ENCODE data around the gene HIVEP1. TPM values are rescaled to one million over a fixed set of nuclear protein-coding genes. Genes with fewer than 3 reads are reported as not detected.
A peak's percentile ranks its signal among the peaks of the same experiment; 100 is the strongest.
"Not testable (repeated sequence)": the region's sequence is repeated elsewhere in the genome, so short reads cannot be mapped to it uniquely, and the experiment has no call there.

HIVEP1 gene
- total RNA-seq, 1 donor from 2014 or later, result 10.8 TPM

DNA sequence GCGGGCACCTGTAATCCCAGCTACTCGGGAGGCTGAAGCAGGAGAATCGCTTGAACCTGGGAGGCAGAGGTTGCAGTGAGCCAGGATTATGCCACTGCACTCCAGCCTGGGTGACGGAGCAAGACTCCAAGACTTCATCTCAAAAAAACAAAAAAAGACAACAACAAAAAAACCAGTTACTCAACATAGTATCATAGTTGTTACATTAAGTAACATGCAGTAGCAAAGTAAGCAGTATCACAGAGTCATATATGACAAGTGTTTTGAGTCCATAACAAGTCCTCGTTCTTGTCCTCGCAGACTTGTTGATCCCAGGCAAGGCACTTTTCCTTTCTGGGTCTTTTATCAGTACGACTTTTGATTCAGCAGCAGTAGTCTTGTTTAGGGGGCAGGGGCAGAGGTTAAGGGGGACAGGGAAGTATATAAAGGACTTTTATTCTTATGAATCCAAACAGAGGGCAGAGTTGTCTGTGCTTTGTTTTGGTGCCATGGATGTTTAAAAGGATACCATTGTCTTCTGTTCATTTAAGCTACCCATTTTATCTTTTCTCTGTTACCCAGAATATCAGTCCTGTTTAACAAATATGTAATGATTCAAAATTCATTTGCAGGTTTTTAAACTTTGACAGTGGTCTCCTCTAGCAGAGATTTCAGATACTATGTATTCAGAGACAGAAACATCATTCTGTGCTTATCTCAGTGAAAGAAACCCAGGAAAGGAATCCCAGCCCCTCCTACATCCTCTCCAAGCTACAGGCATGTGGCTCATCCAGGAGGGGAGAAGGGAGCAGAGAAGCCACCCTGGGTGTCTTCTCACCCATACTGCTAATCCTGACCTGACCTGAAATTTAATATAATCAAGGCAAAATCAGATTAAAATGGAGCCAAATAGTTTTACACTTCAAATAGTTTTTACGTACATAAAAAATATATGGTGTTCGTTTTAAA is 140.2 kb downstream of the HIVEP1 start:
- no peak for DNase-seq (ENCODE audit: low read depth)

- DNase-seq (ENCODE audit: low read depth), result not testable (repeated sequence)
These were observed 143.7 kb downstream of the HIVEP1 start for GRCh38 chr6:12155769-12156168.

GRCh38 chr6:12158686-12159415 is 146.7 kb downstream of the HIVEP1 start:
- no peak for DNase-seq (ENCODE audit: low read depth)

GRCh38 chr6:12160326-12160725 is 148.2 kb downstream of the HIVEP1 start:
- DNase-seq (ENCODE audit: low read depth), result peak; percentile 90

DNA sequence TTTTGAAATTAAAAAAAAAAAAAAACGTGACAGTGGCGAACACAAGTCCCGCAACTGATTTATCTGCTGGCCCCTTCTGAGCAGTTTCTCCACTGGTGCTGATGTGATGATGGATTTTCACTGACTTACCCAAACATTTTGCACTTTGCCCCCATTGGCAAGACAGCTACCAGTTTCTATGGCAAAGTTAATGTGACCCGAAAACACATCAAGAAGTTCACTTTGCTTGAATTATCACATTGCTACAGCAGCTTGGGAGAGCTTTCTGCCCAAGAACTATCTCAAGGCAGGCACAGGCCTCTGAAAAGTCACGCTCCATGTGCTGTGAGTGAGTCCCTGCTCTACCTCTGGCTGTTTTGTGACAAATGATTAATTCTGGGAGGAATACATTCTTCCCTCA is 150.1 kb downstream of the HIVEP1 start:
- DNase-seq (ENCODE audit: low read depth), result no peak

DNA sequence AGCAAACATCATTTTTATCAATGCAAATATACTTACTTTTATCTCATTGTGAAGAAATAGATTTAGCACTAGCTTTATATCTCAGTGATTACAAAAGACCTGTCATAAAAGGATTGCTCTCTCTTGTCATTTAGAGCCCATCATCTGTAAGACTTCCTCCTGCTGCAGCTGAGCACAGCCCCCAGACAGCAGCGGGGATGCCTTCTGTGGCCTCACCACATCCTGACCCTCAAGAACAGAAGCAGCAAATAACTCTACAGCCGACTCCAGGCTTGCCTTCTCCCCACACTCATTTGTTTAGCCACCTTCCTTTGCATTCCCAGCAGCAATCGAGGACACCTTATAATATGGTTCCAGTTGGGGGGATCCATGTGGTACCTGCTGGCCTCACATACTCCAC is 151.0 kb downstream of the HIVEP1 start:
- peak; percentile 39 for DNase-seq (ENCODE audit: low read depth)

DNA sequence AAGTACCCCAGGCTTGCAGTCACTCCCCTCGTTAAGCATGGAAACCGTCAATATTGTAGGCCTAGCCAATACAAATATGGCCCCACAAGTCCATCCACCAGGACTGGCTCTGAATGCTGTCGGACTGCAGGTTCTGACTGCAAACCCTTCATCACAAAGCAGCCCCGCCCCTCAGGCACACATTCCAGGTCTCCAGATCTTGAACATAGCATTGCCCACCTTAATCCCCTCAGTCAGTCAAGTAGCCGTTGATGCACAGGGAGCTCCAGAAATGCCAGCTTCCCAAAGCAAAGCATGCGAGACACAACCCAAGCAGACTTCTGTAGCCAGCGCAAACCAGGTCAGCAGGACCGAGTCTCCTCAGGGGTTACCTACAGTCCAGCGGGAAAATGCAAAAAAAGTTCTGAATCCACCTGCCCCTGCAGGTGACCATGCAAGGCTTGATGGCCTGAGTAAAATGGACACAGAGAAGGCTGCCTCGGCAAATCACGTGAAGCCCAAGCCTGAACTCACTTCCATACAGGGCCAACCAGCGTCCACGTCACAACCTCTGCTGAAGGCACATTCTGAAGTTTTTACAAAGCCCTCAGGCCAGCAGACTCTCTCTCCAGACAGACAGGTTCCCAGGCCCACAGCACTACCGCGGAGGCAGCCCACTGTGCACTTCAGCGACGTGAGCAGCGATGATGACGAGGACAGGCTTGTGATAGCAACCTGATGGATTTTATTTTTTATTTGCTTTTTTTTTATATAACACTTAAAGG is 151.8 kb downstream of the HIVEP1 start:
- no peak for DNase-seq (ENCODE audit: low read depth)

DNA sequence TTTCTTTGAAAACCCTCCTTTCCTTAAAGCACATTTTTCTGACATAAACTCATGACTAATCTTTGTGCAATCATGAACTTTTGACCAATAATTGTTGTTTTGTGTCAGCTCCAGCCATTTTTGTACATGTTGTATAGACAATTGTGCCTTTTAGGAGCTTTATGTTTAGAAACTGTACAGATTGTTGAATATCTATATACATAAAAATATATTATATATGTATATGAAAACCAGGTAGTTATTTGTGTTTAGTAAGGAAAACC is 152.3 kb downstream of the HIVEP1 start:
- DNase-seq (ENCODE audit: low read depth), result no peak

GRCh38 chr6:12165297-12165696 is 153.2 kb downstream of the HIVEP1 start:
- DNase-seq (ENCODE audit: low read depth), result no peak

GRCh38 chr6:12165722-12166280 is 153.7 kb downstream of the HIVEP1 start:
- DNase-seq (ENCODE audit: low read depth), result no peak

DNA sequence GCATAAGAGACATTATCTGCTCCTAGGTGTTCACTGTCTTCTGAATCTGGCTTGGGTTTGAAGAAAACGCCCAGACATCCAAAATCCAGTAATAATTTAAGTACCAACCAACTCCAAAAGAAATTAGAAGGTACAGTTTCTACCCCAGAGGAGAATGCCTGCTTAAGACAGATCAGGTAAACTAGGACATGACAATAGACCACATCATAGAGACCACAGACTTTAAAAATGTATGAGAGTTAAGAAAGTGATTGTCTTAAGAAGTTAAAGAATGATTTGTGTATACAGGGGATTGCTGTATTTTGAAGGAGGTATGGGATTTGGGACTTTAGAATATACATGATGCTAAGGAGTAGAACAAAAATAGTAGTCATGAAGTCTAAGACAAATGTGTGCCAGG is 157.3 kb downstream of the HIVEP1 start:
- no peak for DNase-seq (ENCODE audit: low read depth)

- no peak for DNase-seq (ENCODE audit: low read depth)
These were observed 158.4 kb downstream of the HIVEP1 start for GRCh38 chr6:12170351-12171092.

GRCh38 chr6:12171717-12172116 is 159.6 kb downstream of the HIVEP1 start:
- no peak for DNase-seq (ENCODE audit: low read depth)

- no peak for DNase-seq (ENCODE audit: low read depth)
These were observed 160.5 kb downstream of the HIVEP1 start for GRCh38 chr6:12172572-12172971.

GRCh38 chr6:12173181-12173580 is 161.1 kb downstream of the HIVEP1 start:
- no peak for DNase-seq (ENCODE audit: low read depth)

DNA sequence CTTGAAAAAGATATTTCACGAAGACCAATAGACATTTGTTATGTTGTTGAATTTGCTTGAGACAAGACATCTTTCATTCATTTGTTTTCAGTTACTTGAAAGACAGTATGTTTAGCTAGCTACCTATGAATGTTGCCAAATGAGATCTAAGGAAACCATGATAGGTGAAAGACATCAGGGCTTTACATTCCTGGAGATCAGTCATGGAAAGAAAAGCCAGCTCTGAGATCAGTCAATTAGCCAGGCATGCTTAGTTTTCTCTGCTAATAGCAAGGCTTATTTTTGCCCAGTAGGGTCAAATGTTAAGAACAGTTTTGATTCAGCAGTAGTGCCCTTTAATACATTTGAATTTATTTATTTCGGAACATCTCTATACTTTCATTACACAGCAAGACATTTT is 161.5 kb downstream of the HIVEP1 start:
- no peak for DNase-seq (ENCODE audit: low read depth)

DNA sequence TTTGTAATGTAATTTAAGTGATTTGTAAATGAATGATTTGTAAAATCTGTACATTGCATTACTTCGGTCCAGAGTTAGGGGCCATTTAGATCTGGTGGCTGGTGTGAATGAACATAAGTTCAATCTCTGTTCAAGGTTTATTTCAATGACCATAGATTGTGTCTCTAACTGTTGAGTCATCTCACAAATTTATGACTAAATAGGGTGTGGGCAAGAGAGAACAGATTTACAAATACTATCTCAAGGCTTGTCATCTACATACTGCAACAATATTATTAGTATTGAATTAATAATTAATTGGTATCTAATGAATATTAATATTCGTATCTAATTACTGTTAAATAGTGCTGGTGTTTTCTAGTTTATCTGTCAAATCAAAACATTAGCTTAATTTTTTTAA is 162.8 kb downstream of the HIVEP1 start:
- no peak for DNase-seq (ENCODE audit: low read depth)

DNA sequence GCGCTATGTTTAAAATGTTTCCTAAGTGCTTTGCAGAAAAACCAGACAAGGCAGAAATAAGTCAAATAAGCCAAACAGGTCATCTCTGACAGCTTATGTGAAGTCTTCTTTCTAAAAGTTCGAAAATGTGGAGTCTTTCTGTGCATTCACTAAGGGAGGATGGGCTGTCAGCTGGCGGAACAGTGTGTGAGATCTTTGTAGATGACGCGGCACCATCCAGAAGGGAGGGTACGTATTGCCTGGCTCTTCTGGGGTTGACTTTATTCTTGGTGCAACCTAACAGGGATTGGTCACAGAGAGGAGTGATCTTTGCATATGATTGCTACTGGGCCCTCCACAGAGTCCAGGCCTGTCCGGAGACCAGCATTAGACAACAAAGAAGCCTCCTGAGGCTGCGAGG is 163.5 kb downstream of the HIVEP1 start:
- no peak for DNase-seq (ENCODE audit: low read depth)

GRCh38 chr6:12176782-12177181 is 164.7 kb downstream of the HIVEP1 start:
- not testable (repeated sequence) for DNase-seq (ENCODE audit: low read depth)

- no peak for DNase-seq (ENCODE audit: low read depth)
These were observed 166.4 kb downstream of the HIVEP1 start for GRCh38 chr6:12178521-12178920.

DNA sequence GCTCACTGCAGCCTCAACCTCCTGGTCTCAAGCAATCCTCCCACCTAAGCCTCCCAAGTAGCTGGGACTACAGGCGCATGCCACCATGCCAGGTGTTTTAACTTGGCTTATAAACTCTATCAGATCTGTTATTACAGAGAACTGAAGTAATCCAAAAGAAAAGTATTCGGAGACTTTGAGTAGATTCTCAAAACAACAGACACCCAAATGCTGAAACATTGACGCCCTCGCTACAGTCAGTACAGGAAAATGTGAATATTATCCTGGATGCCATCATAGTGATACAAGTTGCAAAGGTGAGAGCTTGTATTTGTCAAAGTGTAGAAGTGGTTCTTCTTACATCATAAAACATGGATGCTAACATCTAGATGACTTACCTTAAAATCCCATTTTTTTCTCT is 169.4 kb downstream of the HIVEP1 start:
- no peak for DNase-seq (ENCODE audit: low read depth)

Measured in myocyte (in vitro differentiated cells).